Hepatocyte (in vitro differentiated cells): ENCODE results near the gene KIF4A. TPM values are rescaled to one million over a fixed set of nuclear protein-coding genes. Genes with fewer than 3 reads are reported as not detected.

Experiments used
- DNase-seq: peaks from one replicate; pipeline ENCODE4 v3.0.0-alpha.2; 2016; ENCODE audit warnings: low spot score
- H2AFZ ChIP-seq: fragments of 200-600 bp; sonication (generic); 2 replicates; pipeline ENCODE4 v1.6.0; 2016; ENCODE audit warnings: antibody characterized with exemption, mild to moderate bottlenecking
- H3K27ac ChIP-seq: fragments of 200-600 bp; sonication (generic); 2 replicates; pipeline ENCODE4 v1.5.1; 2016; ENCODE audit warnings: mild to moderate bottlenecking
- H3K27me3 ChIP-seq: fragments of 200-600 bp; sonication (generic); 2 replicates; pipeline ENCODE4 v1.6.1; 2016
- H3K36me3 ChIP-seq: fragments of 200-600 bp; sonication (generic); replicated peaks from 2 replicates; pipeline ENCODE4 v1.5.1; 2016; ENCODE audit warnings: low read depth; ENCODE audit not compliant: insufficient read depth
- H3K4me1 ChIP-seq: fragments of 200-600 bp; sonication (generic); 2 replicates; pipeline ENCODE4 v1.5.1; 2016; ENCODE audit warnings: mild to moderate bottlenecking, moderate library complexity; ENCODE audit not compliant: insufficient read depth
- H3K4me2 ChIP-seq: fragments of 200-600 bp; sonication (generic); 2 replicates; pipeline ENCODE4 v1.6.0; 2016
- H3K4me3 ChIP-seq: fragments of 200-600 bp; sonication (generic); 2 replicates; pipeline ENCODE4 v1.5.1; 2016; ENCODE audit warnings: mild to moderate bottlenecking
- H3K79me2 ChIP-seq: fragments of 200-600 bp; sonication (generic); 2 replicates; pipeline ENCODE4 v1.6.0; 2017; ENCODE audit warnings: mild to moderate bottlenecking
- H3K9me2 ChIP-seq: fragments of 200-600 bp; sonication (generic); replicated peaks from 2 replicates; pipeline ENCODE4 v1.6.0; 2017; ENCODE audit warnings: mild to moderate bottlenecking; ENCODE audit not compliant: insufficient read depth
- H3K9me3 ChIP-seq: fragments of 200-600 bp; sonication (generic); 2 replicates; pipeline ENCODE4 v1.5.1; 2016; ENCODE audit warnings: low read depth, mild to moderate bottlenecking
- H4K20me1 ChIP-seq: fragments of 200-600 bp; sonication (generic); 2 replicates; pipeline ENCODE4 v1.6.0; 2016; ENCODE audit warnings: mild to moderate bottlenecking; ENCODE audit not compliant: insufficient read depth, poor library complexity, severe bottlenecking
- EZH2 ChIP-seq: fragments of 200-600 bp; sonication (generic); IDR thresholded peaks from 2 replicates; pipeline ENCODE4 v1.6.1; 2016; ENCODE audit warnings: antibody characterized with exemption, mild to moderate bottlenecking, borderline replicate concordance
- EZH2phosphoT487 ChIP-seq: fragments of 200-600 bp; sonication (generic); IDR thresholded peaks from one replicate; pipeline ENCODE4 v1.6.1; 2018; ENCODE audit warnings: antibody characterized with exemption, mild to moderate bottlenecking, low read depth, moderate library complexity; ENCODE audit not compliant: unreplicated experiment, severe bottlenecking
- WGBS: methylation state at CpG from one replicate; pipeline ENCODE4 v1.1.6; 2016; ENCODE audit warnings: low lambda C conversion rate; ENCODE audit errors: missing lambda C conversion rate; 5-methylcytosine and 5-hydroxymethylcytosine counted together
- polyA plus RNA-seq: library from polyadenylated mRNA; unstranded; fragments of >200 nt; fragmentation: Nextera tagmentation; extraction: Ambion mirVana; gene quantifications from 2 replicates; pipeline ENCODE4 v1.2.1, GENCODE V29; 2016
- total RNA-seq: library from RNA; depleted of rRNA; stranded (reverse); fragments of >200 nt; gene quantifications from 2 replicates; pipeline ENCODE4 v1.2.3, GENCODE V29; 2014
- TF ChIP-seq, protein P1 (sequence below): fragments of 200-600 bp; sonication (generic); IDR thresholded peaks from 2 replicates; pipeline ENCODE4 v1.5.1; 2016; ENCODE audit warnings: antibody characterized with exemption, mild to moderate bottlenecking; ENCODE audit not compliant: poor library complexity

Gene KIF4A
- total and polyA plus RNA-seq, 2 experiments from 2014 or later: 4.2 to 6.4 TPM

DNA sequence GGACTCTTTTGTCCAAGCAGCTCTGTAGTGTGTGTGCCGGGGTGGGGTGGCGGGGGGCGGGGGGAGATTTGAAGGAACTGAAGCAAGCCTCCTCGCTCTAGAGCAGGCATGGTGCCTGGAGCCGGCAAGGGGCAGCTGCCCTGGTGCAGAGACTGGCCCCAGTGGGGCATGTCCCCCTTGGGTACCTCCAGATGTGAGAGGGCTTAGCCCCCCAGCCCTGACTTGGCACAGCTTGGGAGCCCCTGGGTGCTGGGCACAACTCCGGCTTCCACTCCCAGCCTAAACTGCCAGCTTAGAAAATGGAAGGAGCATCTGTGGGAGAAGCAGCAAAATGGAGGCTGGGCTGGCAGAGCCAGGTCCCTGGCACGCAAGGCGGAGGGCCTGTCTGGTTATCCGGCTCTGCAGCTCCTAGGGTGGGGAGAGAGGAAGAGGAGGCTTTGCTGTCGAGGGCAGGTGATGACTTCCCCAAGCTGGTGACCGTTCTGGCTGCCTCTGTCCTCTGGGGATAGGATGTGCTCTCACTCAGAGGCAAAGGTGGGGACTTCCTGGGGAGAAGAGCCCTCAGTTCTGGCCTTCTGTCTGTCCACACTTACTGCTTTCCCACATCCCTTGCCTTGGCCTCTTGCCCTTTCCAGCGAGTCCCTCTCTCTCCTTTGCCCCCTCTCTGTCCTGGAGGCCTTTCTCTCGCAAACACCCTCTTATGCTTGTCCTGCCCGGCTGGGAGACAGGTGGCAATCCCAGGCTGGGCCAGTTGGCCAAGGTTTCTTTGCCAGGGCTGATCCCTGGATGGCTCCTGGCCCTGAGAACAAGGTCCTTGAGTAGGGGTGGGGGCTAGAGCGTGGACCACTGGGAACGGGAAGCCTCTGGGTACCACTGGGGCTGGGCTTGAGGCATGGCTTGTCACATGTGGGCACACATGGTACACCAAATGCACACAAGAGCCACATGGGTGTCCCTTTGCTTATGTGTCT, 156.8 kb downstream of the KIF4A start:
- H2AFZ ChIP-seq: no peak overlapping the region
- 73% methylated on average over 16 of the region's 16 CpGs for WGBS
- TF ChIP-seq EZH2phosphoT487: no peak
- TF ChIP-seq EZH2: no peak
- TF ChIP-seq, protein P1, sequence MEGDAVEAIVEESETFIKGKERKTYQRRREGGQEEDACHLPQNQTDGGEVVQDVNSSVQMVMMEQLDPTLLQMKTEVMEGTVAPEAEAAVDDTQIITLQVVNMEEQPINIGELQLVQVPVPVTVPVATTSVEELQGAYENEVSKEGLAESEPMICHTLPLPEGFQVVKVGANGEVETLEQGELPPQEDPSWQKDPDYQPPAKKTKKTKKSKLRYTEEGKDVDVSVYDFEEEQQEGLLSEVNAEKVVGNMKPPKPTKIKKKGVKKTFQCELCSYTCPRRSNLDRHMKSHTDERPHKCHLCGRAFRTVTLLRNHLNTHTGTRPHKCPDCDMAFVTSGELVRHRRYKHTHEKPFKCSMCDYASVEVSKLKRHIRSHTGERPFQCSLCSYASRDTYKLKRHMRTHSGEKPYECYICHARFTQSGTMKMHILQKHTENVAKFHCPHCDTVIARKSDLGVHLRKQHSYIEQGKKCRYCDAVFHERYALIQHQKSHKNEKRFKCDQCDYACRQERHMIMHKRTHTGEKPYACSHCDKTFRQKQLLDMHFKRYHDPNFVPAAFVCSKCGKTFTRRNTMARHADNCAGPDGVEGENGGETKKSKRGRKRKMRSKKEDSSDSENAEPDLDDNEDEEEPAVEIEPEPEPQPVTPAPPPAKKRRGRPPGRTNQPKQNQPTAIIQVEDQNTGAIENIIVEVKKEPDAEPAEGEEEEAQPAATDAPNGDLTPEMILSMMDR: no peak

DNA sequence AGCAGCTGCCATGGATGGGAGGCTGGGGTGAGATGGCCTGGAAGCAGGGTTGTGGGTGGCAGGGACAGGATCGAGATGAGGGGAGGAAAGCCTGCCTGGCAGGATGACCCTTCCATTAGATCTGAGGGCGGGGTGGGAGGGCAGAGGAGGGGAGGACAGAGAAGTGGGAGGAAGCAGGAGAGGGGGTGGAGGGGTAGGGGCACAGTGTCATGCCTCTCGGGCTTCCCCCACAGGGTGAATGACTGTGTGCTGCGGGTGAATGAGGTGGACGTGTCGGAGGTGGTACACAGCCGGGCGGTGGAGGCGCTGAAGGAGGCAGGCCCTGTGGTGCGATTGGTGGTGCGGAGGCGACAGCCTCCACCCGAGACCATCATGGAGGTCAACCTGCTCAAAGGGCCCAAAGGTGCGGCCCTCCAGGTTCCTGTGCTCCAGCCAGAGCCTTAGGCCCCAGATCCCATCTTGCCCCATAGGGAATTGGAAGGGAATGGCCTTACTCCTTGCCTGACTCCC, 159.6 kb downstream of the KIF4A start:
- no peak overlapping the region for H3K4me3 ChIP-seq
- no peak overlapping the region for H3K27ac ChIP-seq
- H3K79me2 ChIP-seq: no peaks in the 10 kb centered on the region
- no peak overlapping the region for H2AFZ ChIP-seq
- TF ChIP-seq, protein P1: no peak
- no peak for TF ChIP-seq EZH2phosphoT487
- no peak for TF ChIP-seq EZH2
- H3K9me3 ChIP-seq: no peaks in the 10 kb centered on the region
- peaks cover 3% of the 10 kb centered on the region for H3K4me1 ChIP-seq
- no peak overlapping the region for H3K4me2 ChIP-seq
- H3K36me3 ChIP-seq: no peaks in the 10 kb centered on the region
- H4K20me1 ChIP-seq: no peaks in the 10 kb centered on the region
- peaks cover 10% of the 10 kb centered on the region for H3K27me3 ChIP-seq
- no peak for DNase-seq
- H3K9me2 ChIP-seq: no peaks in the 10 kb centered on the region
- 92% methylated on average over 5 of the region's 14 CpGs for WGBS

More for the DNA sequence above, 156.8 kb downstream of the KIF4A start:
- Histone ChIP-seq H3K79me2 (no peaks in the 10 kb centered on the region), H3K4me2 (no peak overlapping the region), H3K4me1 (no peaks in the 10 kb centered on the region), H3K27ac (no peak overlapping the region), H3K9me2 (no peaks in the 10 kb centered on the region), H4K20me1 (no peaks in the 10 kb centered on the region), H3K4me3 (no peak overlapping the region), H3K36me3 (no peaks in the 10 kb centered on the region), H3K9me3 (no peaks in the 10 kb centered on the region), H3K27me3 (peaks cover 18% of the 10 kb centered on the region)
- no peak for DNase-seq

GRCh38 chrX:70452143-70452733, 162.3 kb downstream of the KIF4A start:
- WGBS: 52% methylated on average over 22 of the region's 39 CpGs
- H4K20me1 ChIP-seq: peaks cover 7% of the 10 kb centered on the region
- H3K4me3 ChIP-seq: peak overlapping the region; percentile 21
- H3K27ac ChIP-seq: peak overlapping the region; percentile 74
- TF ChIP-seq, protein P1: peak; percentile 51
- TF ChIP-seq EZH2phosphoT487: no peak
- peak; percentile 61 for DNase-seq
- H3K9me2 ChIP-seq: no peaks in the 10 kb centered on the region
- peaks cover 7% of the 10 kb centered on the region for H3K4me1 ChIP-seq
- H3K79me2 ChIP-seq: peaks cover 22% of the 10 kb centered on the region
- H3K27me3 ChIP-seq: no peaks in the 10 kb centered on the region
- H3K36me3 ChIP-seq: no peaks in the 10 kb centered on the region
- peak overlapping the region; percentile 29 for H2AFZ ChIP-seq
- H3K9me3 ChIP-seq: no peaks in the 10 kb centered on the region
- peak overlapping the region; percentile 79 for H3K4me2 ChIP-seq
